GM19240 (cell line): ENCODE data around the gene RNLS.
"Not testable (repeated sequence)": the region's sequence is repeated elsewhere in the genome, so short reads cannot be mapped to it uniquely, and the experiment has no call there.

Source experiments
- DNase-seq: peaks from one replicate; pipeline ENCODE4 v3.0.0; 2011; ENCODE audit warnings: low spot score; ENCODE audit not compliant: insufficient read length

Gene RNLS

GRCh38 chr10:88390041-88390440, 193.1 kb downstream of the RNLS start:
- no peak for DNase-seq

GRCh38 chr10:88389456-88389855, 193.7 kb downstream of the RNLS start:
- no peak for DNase-seq

- DNase-seq = no peak
Measured at GRCh38 chr10:88388324-88388723, 194.8 kb downstream of the RNLS start.

GRCh38 chr10:88386821-88387773, 196.0 kb downstream of the RNLS start:
- no peak for DNase-seq

- no peak for DNase-seq
Measured at GRCh38 chr10:88386204-88386788, 196.8 kb downstream of the RNLS start.

GRCh38 chr10:88385601-88386203, 197.4 kb downstream of the RNLS start:
- peak; percentile 8 for DNase-seq

- DNase-seq = no peak
Measured at GRCh38 chr10:88383276-88383675, 199.8 kb downstream of the RNLS start.

- DNase-seq = no peak
Measured at GRCh38 chr10:88382699-88383098, 200.4 kb downstream of the RNLS start.

GRCh38 chr10:88379575-88379974, 203.5 kb downstream of the RNLS start:
- no peak for DNase-seq

- no peak for DNase-seq
Measured at GRCh38 chr10:88377510-88377909, 205.6 kb downstream of the RNLS start.

- DNase-seq = no peak
Measured at GRCh38 chr10:88374392-88375175, 208.5 kb downstream of the RNLS start.

GRCh38 chr10:88372881-88373592, 210.1 kb downstream of the RNLS start:
- DNase-seq = no peak

GRCh38 chr10:88372051-88372715, 210.9 kb downstream of the RNLS start:
- DNase-seq = no peak

- DNase-seq = no peak
Measured at GRCh38 chr10:88370713-88371112, 212.4 kb downstream of the RNLS start.

- no peak for DNase-seq
Measured at GRCh38 chr10:88366772-88367171, 216.3 kb downstream of the RNLS start.

GRCh38 chr10:88361995-88362807, 220.9 kb downstream of the RNLS start:
- DNase-seq = no peak

GRCh38 chr10:88361494-88361893, 221.6 kb downstream of the RNLS start:
- no peak for DNase-seq

GRCh38 chr10:88355750-88356149, 227.4 kb downstream of the RNLS start:
- DNase-seq = not testable (repeated sequence)

GRCh38 chr10:88347597-88348304, 235.4 kb downstream of the RNLS start:
- no peak for DNase-seq
